Trophoblast cell (in vitro differentiated cells and primary cell): Measurements from ENCODE around the gene SLC39A1.
A peak's percentile ranks its signal among the peaks of the same experiment; 100 is the strongest.

Experiments
- DNase-seq, 2 donors: peaks; one replicate each; pipeline ENCODE4 v3.0.0-alpha.2; 2016
- H2AFZ ChIP-seq: 2 replicates; pipeline ENCODE4 v1.6.1; 2013; ENCODE audit warnings: low read length, moderate library complexity, mild to moderate bottlenecking; ENCODE audit not compliant: insufficient read depth, poor library complexity
- H2AK5ac ChIP-seq: 2 replicates; pipeline ENCODE4 v1.6.1; 2013; ENCODE audit warnings: mild to moderate bottlenecking, low read length
- H2BK120ac ChIP-seq: 2 replicates; pipeline ENCODE4 v1.6.1; 2013; ENCODE audit warnings: low read length, mild to moderate bottlenecking, moderate library complexity; ENCODE audit not compliant: insufficient read depth, poor library complexity
- H2BK12ac ChIP-seq: 2 replicates; pipeline ENCODE4 v1.6.1; 2013; ENCODE audit warnings: mild to moderate bottlenecking, low read length, moderate library complexity
- H2BK5ac ChIP-seq: 2 replicates; pipeline ENCODE4 v1.6.1; 2013; ENCODE audit warnings: low read length, low read depth, moderate library complexity, mild to moderate bottlenecking; ENCODE audit not compliant: poor library complexity
- H3K14ac ChIP-seq: 2 replicates; pipeline ENCODE4 v1.6.1; 2013; ENCODE audit warnings: mild to moderate bottlenecking, low read length
- H3K18ac ChIP-seq: 2 replicates; pipeline ENCODE4 v1.6.1; 2013; ENCODE audit warnings: mild to moderate bottlenecking, low read length
- H3K23ac ChIP-seq: 2 replicates; pipeline ENCODE4 v1.6.1; 2013; ENCODE audit warnings: low read length
- H3K27ac ChIP-seq: 2 replicates; pipeline ENCODE4 v1.5.1; 2013; ENCODE audit warnings: low read depth, mild to moderate bottlenecking, inconsistent platforms, low read length, moderate library complexity
- H3K27me3 ChIP-seq: 2 replicates; pipeline ENCODE4 v1.6.1; 2013; ENCODE audit warnings: inconsistent platforms, mild to moderate bottlenecking, low read length, moderate library complexity; ENCODE audit not compliant: insufficient read depth
- H3K36me3 ChIP-seq, 2 experiments: 1 replicate in 1 of 2; 2 replicates in 1 of 2; pipeline ENCODE4 v1.6.1; 2013; ENCODE audit warnings: low read length in 2 of 2, mild to moderate bottlenecking in 2 of 2, moderate library complexity in 1 of 2; ENCODE audit not compliant: insufficient read depth in 2 of 2, control insufficient read depth in 1 of 2
- H3K4ac ChIP-seq: 2 replicates; pipeline ENCODE4 v1.6.1; 2013; ENCODE audit warnings: low read depth, mild to moderate bottlenecking, low read length, moderate library complexity
- H3K4me1 ChIP-seq, 2 experiments: 1 replicate in 1 of 2; 2 replicates in 1 of 2; pipeline ENCODE4 v1.6.1; 2013; ENCODE audit warnings: low read length in 2 of 2, mild to moderate bottlenecking in 2 of 2, moderate library complexity in 1 of 2; ENCODE audit not compliant: insufficient read depth in 2 of 2, control insufficient read depth in 1 of 2
- H3K4me2 ChIP-seq: 2 replicates; pipeline ENCODE4 v1.6.1; 2013; ENCODE audit warnings: inconsistent platforms, mild to moderate bottlenecking, low read length, moderate library complexity
- H3K4me3 ChIP-seq: 2 replicates; pipeline ENCODE4 v1.5.1; 2013; ENCODE audit warnings: mild to moderate bottlenecking, low read depth, low read length, inconsistent platforms
- H3K79me1 ChIP-seq: one replicate; pipeline ENCODE4 v1.6.1; 2013; ENCODE audit warnings: low read length
- H3K79me2 ChIP-seq: 2 replicates; pipeline ENCODE4 v1.6.1; 2013; ENCODE audit warnings: low read length, mild to moderate bottlenecking; ENCODE audit not compliant: control insufficient read depth, insufficient read depth, poor library complexity
- H3K9ac ChIP-seq: 2 replicates; pipeline ENCODE4 v1.6.1; 2013; ENCODE audit warnings: mild to moderate bottlenecking, low read length
- H3K9me3 ChIP-seq: 2 replicates; pipeline ENCODE4 v1.6.1; 2013; ENCODE audit warnings: low read depth, mild to moderate bottlenecking, control low read depth, inconsistent platforms, low read length; ENCODE audit not compliant: insufficient read depth
- H4K12ac ChIP-seq: 2 replicates; pipeline ENCODE4 v1.6.1; 2013; ENCODE audit warnings: low read depth, mild to moderate bottlenecking, low read length, moderate library complexity
- H4K8ac ChIP-seq: 2 replicates; pipeline ENCODE4 v1.6.1; 2013; ENCODE audit warnings: low read depth, mild to moderate bottlenecking, low read length, moderate library complexity
- H4K91ac ChIP-seq: one replicate; pipeline ENCODE4 v1.6.1; 2013; ENCODE audit warnings: low read depth, mild to moderate bottlenecking, low read length, moderate library complexity
- WGBS: extraction: QIAGEN DNeasy Blood & Tissue Kit; methylation state at CpG from one replicate; pipeline ENCODE4 v1.1.7; 2013; ENCODE audit warnings: missing lambda C conversion rate; ENCODE audit not compliant: insufficient read length, insufficient coverage; ENCODE audit errors: extremely low coverage; 5-methylcytosine and 5-hydroxymethylcytosine counted together

SLC39A1 gene

GRCh38 chr1:153991806-153992205 lies 28.5 kb upstream of the SLC39A1 start:
- no CpG with 5 or more reads among the region's 2 CpGs for WGBS
- Histone ChIP-seq H3K79me2 (peaks cover 5% of the 10 kb centered on the region), H2AFZ (no peak overlapping the region), H4K8ac (no peak overlapping the region), H2BK12ac (no peak overlapping the region), H3K4me1 (no peaks in the 10 kb centered on the region), H4K12ac (no peak overlapping the region), H4K91ac (no peak overlapping the region), H3K9me3 (no peaks in the 10 kb centered on the region), H3K18ac (no peak overlapping the region), H2AK5ac (no peak overlapping the region), H3K4me2 (peak overlapping the region; percentile 38), H3K27ac (no peak overlapping the region), H3K14ac (no peak overlapping the region), H3K9ac (no peak overlapping the region), H2BK120ac (no peak overlapping the region), H3K36me3 (peaks cover 15 to 19% of the 10 kb centered on the region in 2 experiments), H3K23ac (no peak overlapping the region), H3K27me3 (no peaks in the 10 kb centered on the region), H3K4me3 (no peak overlapping the region), H2BK5ac (no peak overlapping the region), H3K79me1 (peaks cover 3% of the 10 kb centered on the region), H3K4ac (no peak overlapping the region)
- DNase-seq = no peak

- H3K79me2 ChIP-seq = peaks cover 5% of the 10 kb centered on the region
- H2BK5ac ChIP-seq = no peak overlapping the region
Measured at GRCh38 chr1:153991151-153991630, 27.9 kb upstream of the SLC39A1 start.

GRCh38 chr1:153990468-153991150 lies 27.3 kb upstream of the SLC39A1 start, which contains the start of gene RPS27:
RPS27 (plus strand) TSS chr1:153990762; CDS start chr1:153990797, 35 bp downstream.
- no CpG with 5 or more reads among the region's 36 CpGs for WGBS
- peak within 1 kb of the TSS; percentile 48 for H2AFZ ChIP-seq

More at GRCh38 chr1:153991151-153991630, 27.9 kb upstream of the SLC39A1 start:
- no peak overlapping the region for H2AFZ ChIP-seq
- no peaks in the 10 kb centered on the region for H3K27me3 ChIP-seq
- H3K4me3 ChIP-seq = peak overlapping the region; percentile 85
- peak overlapping the region; percentile 90 for H4K8ac ChIP-seq
- no peak overlapping the region for H2BK120ac ChIP-seq
- no peak overlapping the region for H4K12ac ChIP-seq
- WGBS = no CpG with 5 or more reads among the region's 9 CpGs
- H3K9me3 ChIP-seq = no peaks in the 10 kb centered on the region
- peaks cover 5% of the 10 kb centered on the region for H3K79me1 ChIP-seq
- no peak overlapping the region for H3K27ac ChIP-seq
- H3K18ac ChIP-seq = no peak overlapping the region
- H3K4me2 ChIP-seq = peak overlapping the region; percentile 74
- H3K4me1 ChIP-seq = no peaks in the 10 kb centered on the region
- no peak overlapping the region for H2BK12ac ChIP-seq
- peak overlapping the region; percentile 69 for H3K14ac ChIP-seq
- H2AK5ac ChIP-seq = no peak overlapping the region
- H3K36me3 ChIP-seq = peaks cover 15 to 19% of the 10 kb centered on the region in 2 experiments
- no peak overlapping the region for H3K23ac ChIP-seq
- peak overlapping the region; percentile 89 for H3K9ac ChIP-seq
- peak overlapping the region; percentile 46 for H3K4ac ChIP-seq
- DNase-seq = peak in 1 of 2 donors; percentile 33
- H4K91ac ChIP-seq = peak overlapping the region; percentile 81

GRCh38 chr1:153987621-153988020 lies 24.3 kb upstream of the SLC39A1 start:
- Histone ChIP-seq H4K8ac (no peak overlapping the region), H3K14ac (no peak overlapping the region), H2AK5ac (no peak overlapping the region), H3K9me3 (no peaks in the 10 kb centered on the region), H2BK5ac (no peak overlapping the region), H2BK12ac (no peak overlapping the region), H3K79me1 (peaks cover 12% of the 10 kb centered on the region), H2BK120ac (no peak overlapping the region), H3K23ac (no peak overlapping the region), H3K27ac (no peak overlapping the region), H3K4ac (no peak overlapping the region), H3K36me3 (peaks cover 3 to 12% of the 10 kb centered on the region in 2 experiments), H3K79me2 (peaks cover 12% of the 10 kb centered on the region), H4K91ac (no peak overlapping the region), H3K18ac (no peak overlapping the region), H3K27me3 (no peaks in the 10 kb centered on the region), H4K12ac (no peak overlapping the region), H3K4me1 (peaks cover 3 to 4% of the 10 kb centered on the region in 2 experiments), H3K4me3 (no peak overlapping the region), H3K4me2 (no peak overlapping the region), H3K9ac (no peak overlapping the region), H2AFZ (no peak overlapping the region)
- no CpG with 5 or more reads among the region's 8 CpGs for WGBS
- peak in 1 of 2 donors; percentile 10 for DNase-seq

More at GRCh38 chr1:153990468-153991150, 27.3 kb upstream of the SLC39A1 start, which contains the start of gene RPS27:
- Histone ChIP-seq H3K4ac (peak within 1 kb of the TSS; percentile 46), H3K14ac (peak within 1 kb of the TSS; percentile 69), H3K4me1 (no peaks in the 10 kb centered on the region), H3K4me3 (peak within 1 kb of the TSS; percentile 85), H2BK12ac (no peak within 1 kb of the TSS), H4K91ac (peak within 1 kb of the TSS; percentile 81), H3K9ac (peak within 1 kb of the TSS; percentile 89), H3K79me1 (peaks cover 9% of the 10 kb centered on the region), H4K12ac (peak within 1 kb of the TSS; percentile 67), H3K23ac (no peak within 1 kb of the TSS), H4K8ac (peak within 1 kb of the TSS; percentile 90), H3K27me3 (no peaks in the 10 kb centered on the region), H3K79me2 (peaks cover 8% of the 10 kb centered on the region), H3K4me2 (peak within 1 kb of the TSS; percentile 74), H3K27ac (peak within 1 kb of the TSS; percentile 34), H2BK120ac (peak within 1 kb of the TSS; percentile 28), H2BK5ac (peak within 1 kb of the TSS; percentile 69), H3K18ac (peak within 1 kb of the TSS; percentile 60), H2AK5ac (peak within 1 kb of the TSS; percentile 12), H3K36me3 (peaks cover 14 to 19% of the 10 kb centered on the region in 2 experiments), H3K9me3 (no peaks in the 10 kb centered on the region)
- DNase-seq = peak; percentile 94 to 100
